Natural killer cell (primary cell): ENCODE data around the gene SLC52A3. TPM values are rescaled to one million over a fixed set of nuclear protein-coding genes. Genes with fewer than 3 reads are reported as not detected.
"Not testable (repeated sequence)": the region's sequence is repeated elsewhere in the genome, so short reads cannot be mapped to it uniquely, and the experiment has no call there.

ENCODE experiments used
- ATAC-seq, 3 donors: fragments of 150-1000 bp in 2 of 3; fragments of 200-7000 bp in 1 of 3; cut with Tn5 transposase; 1 replicate in 1 of 3; 2 replicates in 2 of 3; pipeline ENCODE4 v1.10.0; 2021; ENCODE audit warnings: mild to moderate bottlenecking in 2 of 3, moderate library complexity in 2 of 3
- DNase-seq, 2 donors: peaks; one replicate each; pipeline versions ENCODE4 v3.0.0 to v3.0.0-alpha.2; 2013 to 2021; ENCODE audit warnings: mixed read lengths in 1 of 2
- H3K27ac ChIP-seq: one replicate; pipeline ENCODE4 v1.5.1; 2013; ENCODE audit warnings: mild to moderate bottlenecking, low read length
- H3K27me3 ChIP-seq: one replicate; pipeline ENCODE4 v1.6.1; 2013; ENCODE audit warnings: low read length; ENCODE audit not compliant: control insufficient read depth, insufficient read depth
- H3K36me3 ChIP-seq: one replicate; pipeline ENCODE4 v1.6.1; 2013; ENCODE audit warnings: low read length; ENCODE audit not compliant: control insufficient read depth, insufficient read depth
- H3K4me1 ChIP-seq: one replicate; pipeline ENCODE4 v1.6.1; 2013; ENCODE audit warnings: low read length; ENCODE audit not compliant: control insufficient read depth, insufficient read depth
- H3K4me3 ChIP-seq: one replicate; pipeline ENCODE4 v1.5.1; 2013; ENCODE audit warnings: low read length
- H3K9me3 ChIP-seq: one replicate; pipeline ENCODE4 v1.6.1; 2013; ENCODE audit warnings: low read length; ENCODE audit not compliant: control insufficient read depth, insufficient read depth
- H3K27ac Mint-ChIP-seq, 2 donors: one replicate each; pipeline ENCODE4 v1.8.0; 2022; ENCODE audit warnings: mild to moderate bottlenecking in 2 of 2, mixed read lengths in 2 of 2, moderate library complexity in 1 of 2
- H3K27me3 Mint-ChIP-seq, 2 donors: one replicate each; pipeline ENCODE4 v1.8.0; 2022; ENCODE audit warnings: low read depth in 2 of 2, mixed read lengths in 2 of 2
- H3K36me3 Mint-ChIP-seq: one replicate; pipeline ENCODE4 v1.8.0; 2022; ENCODE audit warnings: mixed read lengths
- H3K4me1 Mint-ChIP-seq, 2 donors: one replicate each; pipeline ENCODE4 v1.8.0; 2022; ENCODE audit warnings: mixed read lengths in 2 of 2
- H3K4me3 Mint-ChIP-seq: one replicate; pipeline ENCODE4 v1.8.0; 2022; ENCODE audit warnings: mild to moderate bottlenecking, moderate library complexity, mixed read lengths
- H3K9me3 Mint-ChIP-seq, 2 donors: one replicate each; pipeline ENCODE4 v1.8.0; 2022; ENCODE audit warnings: mixed read lengths in 2 of 2
- CTCF ChIP-seq: fragments of 200-600 bp; IDR thresholded peaks from one replicate; pipeline ENCODE4 v1.8.0; 2022; ENCODE audit warnings: antibody characterized with exemption
- WGBS: methylation state at CpG from one replicate; pipeline ENCODE4 v1.1.7; 2013; ENCODE audit warnings: missing lambda C conversion rate; ENCODE audit not compliant: insufficient coverage; 5-methylcytosine and 5-hydroxymethylcytosine counted together
- intact Hi-C: fragments of 100-400 bp; cut with micrococcal nuclease; formaldehyde crosslinking; loops from one replicate; pipeline ENCODE4 v1.14.2; 2022
- total RNA-seq, 4 donors: library from RNA; stranded (reverse); fragments of 120-200 nt in 1 of 4; gene quantifications; one replicate each; pipeline versions ENCODE4 v1.2.3 to v1.2.4, GENCODE V29; 2013 to 2022

The SLC52A3 gene
- total RNA-seq, 3 donors from 2014 or later (not counting 1 experiment from before 2014, with no cell fraction given): not detected

DNA sequence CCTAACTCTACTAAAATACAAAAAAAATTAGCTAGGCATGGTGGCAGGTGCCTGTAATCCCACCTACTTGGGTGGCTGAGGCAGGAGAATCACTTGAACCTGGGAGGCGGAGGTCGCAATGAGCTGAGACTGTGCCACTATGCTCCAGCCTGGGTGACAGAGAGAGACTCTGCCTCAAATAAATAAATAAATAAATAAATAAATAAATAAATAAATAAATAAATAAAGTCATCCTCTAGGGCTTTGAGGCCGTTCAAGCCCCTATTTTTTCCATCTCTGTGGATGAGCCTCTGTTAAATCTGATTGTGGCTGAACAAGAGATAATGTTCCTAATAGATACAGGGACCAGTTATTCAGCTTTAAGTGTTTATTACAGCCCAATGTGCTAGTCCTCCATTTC, 33.4 kb upstream of the SLC52A3 start:
- intact Hi-C loops: no loop called here
- Mint-ChIP-seq H3K27ac (no peak overlapping the region), H3K9me3 (no peaks in the 10 kb centered on the region), H3K4me3 (no peak overlapping the region), H3K36me3 (no peaks in the 10 kb centered on the region), H3K27me3 (peaks cover 15 to 25% of the 10 kb centered on the region in 2 donors), H3K4me1 (no peaks in the 10 kb centered on the region)
- no peak overlapping the region for H3K27ac ChIP-seq
- 77% methylated on average over 3 of the region's 3 CpGs for WGBS
- H3K27me3 ChIP-seq: no peaks in the 10 kb centered on the region
- no peak overlapping the region for H3K4me3 ChIP-seq
- ATAC-seq (no peak), DNase-seq (no peak)
- H3K4me1 ChIP-seq: no peaks in the 10 kb centered on the region
- H3K9me3 ChIP-seq: no peaks in the 10 kb centered on the region
- no peak for TF ChIP-seq CTCF
- H3K36me3 ChIP-seq: no peaks in the 10 kb centered on the region

- H3K4me3 Mint-ChIP-seq, ATAC-seq, H3K36me3 ChIP-seq, H3K9me3 Mint-ChIP-seq, H3K36me3 Mint-ChIP-seq, H3K27me3 ChIP-seq, intact Hi-C loops, H3K27ac Mint-ChIP-seq, H3K4me1 Mint-ChIP-seq, H3K27ac ChIP-seq, H3K4me1 ChIP-seq, H3K4me3 ChIP-seq, H3K9me3 ChIP-seq, DNase-seq: not testable (repeated sequence)
- peaks cover 12 to 36% of the 10 kb centered on the region in 2 donors for H3K27me3 Mint-ChIP-seq
- WGBS: 94% methylated on average over 2 of the region's 7 CpGs
These were observed 31.7 kb upstream of the SLC52A3 start for GRCh38 chr20:800026-800425.

DNA sequence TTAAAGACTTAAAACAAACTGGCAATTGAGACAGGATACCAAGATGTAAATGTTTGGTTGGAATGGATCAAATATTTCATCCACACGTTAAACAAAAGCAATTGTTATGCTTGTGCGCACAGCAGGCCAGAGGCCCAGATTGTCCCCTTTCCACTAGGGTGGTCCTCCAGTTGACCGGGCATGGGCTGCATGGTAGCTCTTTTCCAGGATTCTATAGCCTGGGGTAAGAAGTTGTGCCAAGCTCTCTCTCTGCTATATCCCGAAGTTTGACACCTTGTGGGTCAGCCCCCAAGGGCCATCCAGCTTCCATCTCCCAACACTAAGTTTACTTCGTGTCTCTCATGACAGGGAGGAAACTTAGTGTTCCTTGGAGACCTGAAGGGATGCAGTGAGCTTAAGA, 30.4 kb upstream of the SLC52A3 start:
- H3K27ac ChIP-seq, H3K4me1 Mint-ChIP-seq, H3K27me3 ChIP-seq, H3K36me3 Mint-ChIP-seq, DNase-seq, H3K4me1 ChIP-seq, H3K9me3 Mint-ChIP-seq, H3K9me3 ChIP-seq, H3K4me3 Mint-ChIP-seq, H3K27ac Mint-ChIP-seq, H3K4me3 ChIP-seq, ATAC-seq, H3K36me3 ChIP-seq, intact Hi-C loops: not testable (repeated sequence)
- peaks cover 12 to 47% of the 10 kb centered on the region in 2 donors for H3K27me3 Mint-ChIP-seq
- WGBS: 88% methylated on average over 5 of the region's 5 CpGs

- WGBS: 100% methylated on average over 1 of the region's 3 CpGs
- H3K27me3 Mint-ChIP-seq: peaks cover 9 to 48% of the 10 kb centered on the region in 2 donors
These were observed 28.6 kb upstream of the SLC52A3 start for GRCh38 chr20:796921-797320.

More at GRCh38 chr20:796921-797320, 28.6 kb upstream of the SLC52A3 start:
- no peak for TF ChIP-seq CTCF
- DNase-seq (no peak), ATAC-seq (no peak)
- no peaks in the 10 kb centered on the region for H3K36me3 Mint-ChIP-seq
- H3K4me3 ChIP-seq: no peak overlapping the region
- no peaks in the 10 kb centered on the region for H3K4me1 ChIP-seq
- H3K27me3 ChIP-seq: no peaks in the 10 kb centered on the region
- no peak overlapping the region for H3K4me3 Mint-ChIP-seq
- peaks cover under 1% of the 10 kb centered on the region in 2 donors for H3K9me3 Mint-ChIP-seq
- no peaks in the 10 kb centered on the region for H3K4me1 Mint-ChIP-seq
- peaks cover 3% of the 10 kb centered on the region for H3K9me3 ChIP-seq
- H3K27ac Mint-ChIP-seq: no peak overlapping the region
- intact Hi-C loops: no loop called here
- H3K27ac ChIP-seq: no peak overlapping the region
- H3K36me3 ChIP-seq: no peaks in the 10 kb centered on the region
